ENCODE data around the gene GPA33. TPM values are rescaled to one million over a fixed set of nuclear protein-coding genes. Genes with fewer than 3 reads are reported as not detected.

The GPA33 gene
- total and polyA plus RNA-seq, 10 of the 15 experiments (the other 5 are each of a cell fraction or from before 2014, with no cell fraction given): 0.09 to 0.27 (median 0.21) TPM; not detected in 1

GRCh38 chr1:167136806-167137205 is 46.6 kb upstream of the GPA33 start (continued):
- TF ChIP-seq ELK1 (IDR thresholded peaks at IDR 0.05; ENCODE audit: low read depth, low read length) (no peak), CUX1 (IDR thresholded peaks at IDR 0.05; ENCODE audit: insufficient replicate concordance, low read depth, low read length) (no peak), ZNF592 (IDR thresholded peaks at IDR 0.05) (no peak)
